H9 (cell line): ENCODE results near the gene UBR2. TPM values are rescaled to one million over a fixed set of nuclear protein-coding genes. Genes with fewer than 3 reads are reported as not detected.

Experiments
- DNase-seq: peaks from one replicate; pipeline ENCODE4 v3.0.0-alpha.2; 2017
- H2AFZ ChIP-seq: one replicate; pipeline ENCODE4 v1.6.1; 2013; ENCODE audit warnings: mild to moderate bottlenecking, low read length, control low read depth, moderate library complexity
- H2AK5ac ChIP-seq: 2 replicates; pipeline ENCODE4 v1.6.1; 2013; ENCODE audit warnings: low read length, control low read depth, mixed read lengths; ENCODE audit not compliant: insufficient read length
- H2BK120ac ChIP-seq: one replicate; pipeline ENCODE4 v1.6.1; 2013; ENCODE audit warnings: low read depth, mild to moderate bottlenecking, low read length, control low read depth, inconsistent platforms; ENCODE audit not compliant: poor library complexity, severe bottlenecking
- H2BK12ac ChIP-seq: 2 replicates; pipeline ENCODE4 v1.6.1; 2013; ENCODE audit warnings: low read length, control low read depth, mixed read lengths, low read depth; ENCODE audit not compliant: insufficient read length
- H2BK15ac ChIP-seq: 2 replicates; pipeline ENCODE4 v1.6.1; 2013; ENCODE audit warnings: low read depth, low read length, control low read depth
- H2BK20ac ChIP-seq: one replicate; pipeline ENCODE4 v1.6.1; 2013; ENCODE audit warnings: low read depth, mild to moderate bottlenecking, low read length, control low read depth, inconsistent platforms; ENCODE audit not compliant: poor library complexity, severe bottlenecking
- H2BK5ac ChIP-seq: 2 replicates; pipeline ENCODE4 v1.6.1; 2013; ENCODE audit warnings: low read length, control low read depth, mixed read lengths; ENCODE audit not compliant: insufficient read length
- H3K14ac ChIP-seq: 2 replicates; pipeline ENCODE4 v1.6.1; 2013; ENCODE audit warnings: low read length, control low read depth; ENCODE audit not compliant: insufficient read depth
- H3K18ac ChIP-seq: 2 replicates; pipeline ENCODE4 v1.6.1; 2013; ENCODE audit warnings: low read depth, mild to moderate bottlenecking, mixed read lengths, low read length, control low read depth; ENCODE audit not compliant: insufficient read length
- H3K23ac ChIP-seq: 2 replicates; pipeline ENCODE4 v1.6.1; 2013; ENCODE audit warnings: low read length, control low read depth, mixed read lengths, low read depth; ENCODE audit not compliant: insufficient read length
- H3K23me2 ChIP-seq: 2 replicates; pipeline ENCODE4 v1.6.1; 2013; ENCODE audit warnings: low read depth, mild to moderate bottlenecking, mixed read lengths, low read length, control low read depth; ENCODE audit not compliant: insufficient read length, poor library complexity, severe bottlenecking
- H3K27ac ChIP-seq: 2 replicates; pipeline ENCODE4 v1.5.1; 2013; ENCODE audit warnings: low read length, control low read depth, mixed read lengths, low read depth; ENCODE audit not compliant: insufficient read length
- H3K27me3 ChIP-seq: 2 replicates; pipeline ENCODE4 v1.6.1; 2013; ENCODE audit warnings: low read length, control low read depth, inconsistent platforms; ENCODE audit not compliant: insufficient read depth
- H3K4ac ChIP-seq: 2 replicates; pipeline ENCODE4 v1.6.1; 2013; ENCODE audit warnings: low read depth, mild to moderate bottlenecking, control low read depth, inconsistent platforms, low read length, moderate library complexity
- H3K4me1 ChIP-seq: 2 replicates; pipeline ENCODE4 v1.6.1; 2013; ENCODE audit warnings: low read length, control low read depth, inconsistent platforms; ENCODE audit not compliant: insufficient read depth
- H3K4me2 ChIP-seq: 2 replicates; pipeline ENCODE4 v1.6.1; 2013; ENCODE audit warnings: low read length, control low read depth, mixed read lengths; ENCODE audit not compliant: insufficient read length, insufficient read depth
- H3K56ac ChIP-seq: 2 replicates; pipeline ENCODE4 v1.6.1; 2013; ENCODE audit warnings: low read depth, mild to moderate bottlenecking, mixed read lengths, low read length, control low read depth; ENCODE audit not compliant: insufficient read length
- H3K79me1 ChIP-seq: 2 replicates; pipeline ENCODE4 v1.6.1; 2013; ENCODE audit warnings: low read depth, mild to moderate bottlenecking, moderate library complexity, low read length, control low read depth, inconsistent platforms; ENCODE audit not compliant: insufficient read depth, poor library complexity, severe bottlenecking
- H3K79me2 ChIP-seq: 2 replicates; pipeline ENCODE4 v1.6.1; 2013; ENCODE audit warnings: low read length, control low read depth, inconsistent platforms; ENCODE audit not compliant: insufficient read depth
- H3K9ac ChIP-seq: 2 replicates; pipeline ENCODE4 v1.6.1; 2013; ENCODE audit warnings: low read length, control low read depth, mixed read lengths; ENCODE audit not compliant: insufficient read length; ENCODE audit errors: extremely low read depth
- H3K9me3 ChIP-seq: one replicate; pipeline ENCODE4 v1.6.1; 2013; ENCODE audit warnings: low read depth, low read length, inconsistent platforms; ENCODE audit not compliant: control insufficient read depth
- H3T11ph ChIP-seq: one replicate; pipeline ENCODE4 v1.6.1; 2013; ENCODE audit warnings: mild to moderate bottlenecking, low read length, control low read depth, inconsistent platforms
- H4K20me1 ChIP-seq: one replicate; pipeline ENCODE4 v1.6.1; 2013; ENCODE audit not compliant: control insufficient read depth, insufficient read length, insufficient read depth
- H4K5ac ChIP-seq: 2 replicates; pipeline ENCODE4 v1.6.1; 2013; ENCODE audit warnings: low read depth, mild to moderate bottlenecking, mixed read lengths, low read length, control low read depth; ENCODE audit not compliant: insufficient read length
- H4K8ac ChIP-seq: replicated peaks from 2 replicates; pipeline ENCODE4 v1.6.1; 2013; ENCODE audit warnings: low read length, control low read depth, mixed read lengths, low read depth; ENCODE audit not compliant: insufficient read length
- H4K91ac ChIP-seq: 2 replicates; pipeline ENCODE4 v1.6.1; 2013; ENCODE audit warnings: low read depth, mild to moderate bottlenecking, moderate library complexity, mixed read lengths, low read length, control low read depth; ENCODE audit not compliant: insufficient read length
- H3K27ac Mint-ChIP-seq, 3 experiments: 2 replicates in 2 of 3; 3 replicates in 1 of 3; pipeline ENCODE4 v1.8.0; 2020 to 2021; ENCODE audit warnings: mixed read lengths in 3 of 3, mild to moderate bottlenecking in 1 of 3, moderate library complexity in 1 of 3
- H3K27me3 Mint-ChIP-seq: 2 replicates; pipeline ENCODE4 v1.8.0; 2021; ENCODE audit warnings: low read depth, mild to moderate bottlenecking, moderate library complexity, mixed read lengths
- H3K36me3 Mint-ChIP-seq, 3 experiments: 2 replicates in 2 of 3; 3 replicates in 1 of 3; pipeline ENCODE4 v1.8.0; 2020 to 2021; ENCODE audit warnings: low read depth in 3 of 3, mixed read lengths in 3 of 3; ENCODE audit not compliant: insufficient read depth in 1 of 3
- H3K4me1 Mint-ChIP-seq, 2 experiments: 2 replicates each; pipeline ENCODE4 v1.8.0; 2020; ENCODE audit warnings: mixed read lengths in 2 of 2
- H3K4me3 Mint-ChIP-seq, 2 experiments: 2 replicates in 1 of 2; 3 replicates in 1 of 2; pipeline ENCODE4 v1.8.0; 2020 to 2021; ENCODE audit warnings: mild to moderate bottlenecking in 2 of 2, mixed read lengths in 2 of 2, moderate library complexity in 1 of 2
- H3K9me3 Mint-ChIP-seq, 2 experiments: 2 replicates in 1 of 2; 3 replicates in 1 of 2; pipeline ENCODE4 v1.8.0; 2020; ENCODE audit warnings: mild to moderate bottlenecking in 2 of 2, mixed read lengths in 2 of 2, moderate library complexity in 1 of 2
- CTCF ChIP-seq: fragments of 200-600 bp; sonication (generic); conservative IDR thresholded peaks from 3 replicates; pipeline ENCODE4 v1.8.0; 2021; ENCODE audit warnings: antibody characterized with exemption, mild to moderate bottlenecking
- WGBS: extraction: QIAGEN DNeasy Blood & Tissue Kit; methylation state at CpG from one replicate; pipeline ENCODE4 v1.1.7; 2013; ENCODE audit warnings: missing lambda C conversion rate, low lambda C conversion rate, mixed read lengths; ENCODE audit not compliant: insufficient read length; ENCODE audit errors: extremely low coverage; 5-methylcytosine and 5-hydroxymethylcytosine counted together
- total RNA-seq: library from RNA; stranded (reverse); gene quantifications from 2 replicates; pipeline ENCODE4 v1.2.1, GENCODE V29; 2021

The UBR2 gene
- total RNA-seq, 1 experiment from 2014 or later, result 18.7 TPM

- Mint-ChIP-seq H3K9me3 (no peaks in the 10 kb centered on the region), H3K36me3 (no peaks in the 10 kb centered on the region; a peak in 1 of 7 replicates), H3K4me1 (peaks cover 9 to 16% of the 10 kb centered on the region in 2 experiments), H3K27me3 (no peaks in the 10 kb centered on the region), H3K27ac (no peak overlapping the region), H3K4me3 (no peak overlapping the region)
- Histone ChIP-seq H2BK12ac (no peak overlapping the region), H3K9ac (no peak overlapping the region), H2AFZ (no peak overlapping the region), H4K20me1 (no peaks in the 10 kb centered on the region), H3K27ac (no peak overlapping the region), H3K56ac (no peak overlapping the region), H3K27me3 (no peaks in the 10 kb centered on the region), H2AK5ac (no peak overlapping the region), H4K91ac (no peak overlapping the region), H3K79me2 (no peaks in the 10 kb centered on the region), H2BK5ac (no peak overlapping the region), H3K18ac (no peak overlapping the region), H3K14ac (no peak overlapping the region), H3K23me2 (no peaks in the 10 kb centered on the region), H2BK20ac (no peak overlapping the region), H2BK15ac (no peak overlapping the region), H4K8ac (no peak overlapping the region), H3K4me1 (no peaks in the 10 kb centered on the region; the same call in 1 of the 2 replicates), H3T11ph (no peak overlapping the region), H3K79me1 (no peaks in the 10 kb centered on the region), H3K4ac (no peak overlapping the region), H3K4me2 (no peak overlapping the region), H3K9me3 (no peaks in the 10 kb centered on the region), H4K5ac (no peak overlapping the region), H3K23ac (no peak overlapping the region), H2BK120ac (no peak overlapping the region)
- no peak for TF ChIP-seq CTCF
- WGBS, result no CpG with 5 or more reads among the region's 4 CpGs
- peak; percentile 33 for DNase-seq
These were observed 141.1 kb downstream of the UBR2 start for GRCh38 chr6:42704937-42705374.
